C4-2B (cell line): Measurements from ENCODE around the gene NLGN1.

Experiments
- ZFX ChIP-seq: fragments of 450-650 bp; IDR thresholded peaks from 2 replicates; pipeline ENCODE4 v1.6.1; 2017
- TF ChIP-seq, protein P1 (sequence below): fragments of 450-650 bp; conservative IDR thresholded peaks from 2 replicates; pipeline ENCODE4 v1.5.1; 2017; ENCODE audit warnings: mild to moderate bottlenecking

DNA sequence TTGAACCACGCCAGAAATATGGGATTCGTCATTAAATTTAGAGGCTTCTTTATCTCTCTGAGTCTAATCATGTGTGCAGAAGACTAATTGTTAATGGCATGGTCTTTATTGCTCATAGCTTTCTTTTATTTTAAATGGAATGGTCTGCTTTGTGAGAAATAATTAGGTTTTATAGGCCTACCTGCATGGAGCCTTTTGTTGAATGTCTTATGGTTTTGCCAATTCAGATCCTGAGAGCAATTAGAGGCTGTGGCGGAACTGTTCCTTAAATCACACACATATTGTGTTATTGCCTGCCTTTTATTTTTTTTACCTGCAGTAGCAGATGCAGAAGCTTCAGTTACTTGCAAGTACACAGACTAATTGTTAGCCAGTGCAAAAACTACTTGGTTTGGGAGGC lies 306.2 kb downstream of the NLGN1 start:
- TF ChIP-seq, protein P1, sequence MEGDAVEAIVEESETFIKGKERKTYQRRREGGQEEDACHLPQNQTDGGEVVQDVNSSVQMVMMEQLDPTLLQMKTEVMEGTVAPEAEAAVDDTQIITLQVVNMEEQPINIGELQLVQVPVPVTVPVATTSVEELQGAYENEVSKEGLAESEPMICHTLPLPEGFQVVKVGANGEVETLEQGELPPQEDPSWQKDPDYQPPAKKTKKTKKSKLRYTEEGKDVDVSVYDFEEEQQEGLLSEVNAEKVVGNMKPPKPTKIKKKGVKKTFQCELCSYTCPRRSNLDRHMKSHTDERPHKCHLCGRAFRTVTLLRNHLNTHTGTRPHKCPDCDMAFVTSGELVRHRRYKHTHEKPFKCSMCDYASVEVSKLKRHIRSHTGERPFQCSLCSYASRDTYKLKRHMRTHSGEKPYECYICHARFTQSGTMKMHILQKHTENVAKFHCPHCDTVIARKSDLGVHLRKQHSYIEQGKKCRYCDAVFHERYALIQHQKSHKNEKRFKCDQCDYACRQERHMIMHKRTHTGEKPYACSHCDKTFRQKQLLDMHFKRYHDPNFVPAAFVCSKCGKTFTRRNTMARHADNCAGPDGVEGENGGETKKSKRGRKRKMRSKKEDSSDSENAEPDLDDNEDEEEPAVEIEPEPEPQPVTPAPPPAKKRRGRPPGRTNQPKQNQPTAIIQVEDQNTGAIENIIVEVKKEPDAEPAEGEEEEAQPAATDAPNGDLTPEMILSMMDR, result no peak
- TF ChIP-seq ZFX, result no peak
